Activated CD8-positive, alpha-beta memory T cell treated with anti-CD3 and anti-CD28 coated beads for 1 hour (primary cell): ENCODE data around the gene GFRAL.
"Not testable (repeated sequence)": the region's sequence is repeated elsewhere in the genome, so short reads cannot be mapped to it uniquely, and the experiment has no call there.

Experiments used
- DNase-seq, 2 donors: peaks; one replicate each; pipeline ENCODE4 v3.0.0-alpha.2; 2020; ENCODE audit warnings: low read depth in 1 of 2; ENCODE audit errors: extremely low read depth in 1 of 2

GFRAL gene

DNA sequence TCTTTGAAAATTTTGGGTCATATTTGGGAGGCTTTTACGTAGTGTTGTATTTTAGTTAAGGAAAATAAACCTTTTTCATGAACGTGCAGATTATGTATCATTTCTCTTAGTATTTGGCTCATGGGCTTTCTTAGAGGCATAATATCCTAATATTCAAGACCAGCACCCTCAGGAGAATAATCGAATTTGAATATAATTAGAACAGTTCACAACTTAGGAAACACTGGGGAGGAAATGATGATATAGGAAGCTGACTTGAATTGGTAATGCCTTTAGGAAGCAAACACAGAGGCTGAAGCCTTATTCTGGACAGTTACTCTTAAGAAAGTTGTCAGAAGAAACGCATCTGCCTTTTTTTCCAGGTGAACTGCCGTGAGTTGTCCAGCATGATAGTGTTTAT lies at the start of gene GFRAL:
Gene GFRAL (plus strand): TSS at position 301 of the 400 bp plus-strand sequence. CDS start 86 bp downstream, at position 387.
- DNase-seq = no peak

DNA sequence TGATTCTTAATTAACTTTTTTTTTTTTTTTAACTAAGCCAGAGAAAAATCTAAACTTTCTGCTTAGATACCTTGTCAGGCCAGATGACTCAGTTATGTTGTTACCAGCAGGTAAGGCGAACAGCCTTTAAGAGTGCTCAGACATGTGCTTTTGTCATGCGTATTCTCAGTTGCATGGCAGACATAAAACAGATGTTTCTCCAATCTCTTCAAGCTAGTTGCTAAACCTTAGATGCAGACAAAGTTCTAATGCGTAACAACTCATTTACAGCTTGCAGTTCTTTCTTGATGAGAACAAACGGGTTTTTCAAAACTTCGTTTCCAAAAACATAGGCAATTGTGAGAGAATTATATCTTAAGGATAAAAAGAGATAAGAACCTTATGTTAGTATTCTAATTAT lies 49.6 kb upstream of the GFRAL start:
- no peak for DNase-seq

GRCh38 chr6:55281215-55281614 lies 46.1 kb upstream of the GFRAL start:
- DNase-seq = no peak

GRCh38 chr6:55282115-55282514 lies 45.2 kb upstream of the GFRAL start:
- no peak for DNase-seq

DNA sequence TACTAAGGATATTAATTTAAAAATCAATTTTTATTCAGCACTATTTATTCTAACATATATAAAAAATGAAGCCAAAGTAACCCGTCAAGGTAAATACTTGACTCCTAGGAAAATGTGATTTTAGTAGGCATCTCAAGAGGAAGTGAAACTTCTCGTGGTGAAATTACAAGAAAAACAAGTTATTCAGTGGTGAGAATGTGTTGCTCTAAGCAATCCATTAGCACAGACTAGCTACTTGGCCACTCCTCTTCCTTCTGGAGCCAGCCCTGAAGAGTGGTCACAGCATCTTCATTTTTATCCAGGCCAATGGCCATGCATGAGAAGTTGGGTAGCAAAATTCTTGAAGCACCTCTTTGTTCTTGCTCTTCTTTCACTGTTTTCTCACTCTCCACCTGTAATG lies 40.4 kb upstream of the GFRAL start:
- no peak for DNase-seq

GRCh38 chr6:55290736-55291135 lies 36.5 kb upstream of the GFRAL start:
- no peak for DNase-seq

DNA sequence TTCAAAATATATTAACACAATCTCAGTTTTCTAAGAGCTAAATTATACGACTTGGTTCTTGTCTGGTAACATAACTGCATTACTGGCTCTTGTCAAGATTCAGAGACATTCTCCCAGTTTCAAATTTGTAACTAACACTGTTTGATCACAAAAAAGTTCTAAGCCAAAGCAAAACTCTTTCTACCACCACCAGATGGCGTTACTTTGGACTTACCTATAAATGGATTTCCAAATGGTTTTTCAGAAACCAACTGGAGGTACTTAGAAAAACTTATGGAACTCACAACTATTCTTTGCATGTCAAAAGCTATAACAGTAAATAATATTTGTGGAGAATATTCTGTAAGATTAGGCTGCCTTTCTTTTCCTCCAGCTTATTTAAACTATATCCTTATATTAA lies 34.2 kb upstream of the GFRAL start:
- no peak for DNase-seq

DNA sequence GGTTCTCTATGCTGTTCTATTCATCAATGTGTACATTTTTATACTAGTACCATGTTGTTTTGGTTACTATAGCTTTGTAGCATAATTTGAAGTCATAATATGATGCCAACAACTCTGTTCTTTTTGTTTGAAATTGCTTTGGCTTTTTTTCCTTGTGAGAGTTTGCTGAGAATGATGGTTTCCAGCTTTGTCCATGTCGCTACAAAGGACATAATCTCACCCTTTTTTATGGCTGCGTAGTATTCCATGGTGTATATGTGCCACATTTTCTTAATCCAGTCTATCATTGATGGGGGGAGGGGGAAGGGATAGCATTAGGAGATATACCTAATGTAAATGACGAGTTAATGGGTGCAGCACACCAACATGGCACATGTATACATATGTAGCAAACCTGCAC lies 30.1 kb upstream of the GFRAL start:
- DNase-seq = not testable (repeated sequence)

DNA sequence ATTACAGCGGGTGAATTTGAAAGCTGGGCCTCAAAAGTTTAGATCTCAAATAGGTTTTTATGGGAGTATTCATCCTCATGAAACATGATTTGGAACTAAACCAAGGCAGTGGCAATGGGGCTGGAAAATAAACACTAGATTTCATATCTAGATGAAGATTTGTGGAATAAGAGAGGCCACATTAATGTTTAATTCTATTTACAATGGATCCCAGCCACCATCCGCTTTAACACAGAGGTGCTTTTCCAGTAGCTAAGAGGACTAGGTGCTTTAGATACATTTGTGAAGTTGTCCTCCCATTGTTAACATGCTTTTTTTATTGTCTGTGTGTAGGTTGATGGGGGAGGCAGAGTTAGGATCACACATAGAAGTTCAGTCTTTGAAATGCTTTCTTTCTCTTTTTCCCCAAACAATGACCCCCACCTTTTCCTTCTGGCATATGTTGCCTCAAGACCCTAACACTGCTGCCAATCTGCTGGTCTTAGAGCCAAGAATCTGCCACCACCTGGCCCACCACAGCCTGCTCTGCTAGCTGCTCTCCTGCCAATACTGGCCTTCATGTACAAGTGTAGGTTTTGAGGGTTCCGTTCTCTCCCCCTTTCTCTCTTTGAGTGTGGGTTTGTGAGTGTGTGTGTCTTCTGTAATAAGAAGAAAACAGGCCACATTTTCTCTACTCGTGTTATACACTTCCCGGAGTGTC lies 27.8 kb upstream of the GFRAL start:
- no peak for DNase-seq

DNA sequence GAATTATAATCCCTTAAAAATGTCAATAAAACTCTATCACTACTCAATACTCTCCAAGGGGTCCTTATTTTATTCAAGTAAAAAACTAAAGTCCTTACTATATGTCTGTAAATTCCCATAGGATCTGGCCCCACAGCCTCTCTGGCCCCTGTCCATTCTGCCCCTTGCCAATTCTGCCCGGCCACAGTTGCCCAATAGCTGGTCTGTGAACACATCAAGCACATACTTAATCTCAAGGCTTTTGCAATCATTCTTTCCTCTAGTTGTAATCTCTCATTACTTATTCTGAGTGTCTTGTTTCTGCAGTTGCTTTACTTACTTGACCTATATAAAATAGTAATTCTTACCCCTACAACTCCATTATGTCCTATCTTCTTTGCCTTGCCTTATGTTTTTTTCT lies 22.5 kb upstream of the GFRAL start:
- DNase-seq = no peak

GRCh38 chr6:55319961-55320695 lies 7.1 kb upstream of the GFRAL start:
- no peak for DNase-seq

DNA sequence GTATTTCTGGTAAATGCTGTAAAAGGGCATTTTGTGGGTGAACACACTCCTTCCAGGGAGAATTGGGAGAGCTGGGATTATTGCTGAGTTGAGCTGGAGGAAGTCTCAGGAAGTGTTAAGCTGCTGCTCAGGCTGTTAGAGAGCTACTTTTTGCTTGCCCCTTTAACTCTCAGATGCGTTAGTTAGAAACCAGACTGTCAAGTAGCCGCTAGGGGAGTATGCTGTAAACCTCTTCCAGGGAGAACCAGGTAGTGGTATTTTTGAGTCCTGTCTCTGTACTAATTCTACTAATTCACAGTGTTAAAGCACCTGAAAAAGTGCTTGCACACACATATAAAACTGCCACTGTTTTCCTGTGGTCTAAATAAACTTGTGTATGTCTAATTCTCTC lies 6.6 kb upstream of the GFRAL start:
- DNase-seq = no peak

- DNase-seq = no peak
These were observed 49.9 kb downstream of the GFRAL start for GRCh38 chr6:55377150-55377549.

GRCh38 chr6:55379471-55379870 lies 52.2 kb downstream of the GFRAL start:
- no peak for DNase-seq

- DNase-seq = no peak
These were observed 52.6 kb downstream of the GFRAL start for GRCh38 chr6:55379895-55380294.

- DNase-seq = no peak
These were observed 60.9 kb downstream of the GFRAL start for GRCh38 chr6:55388211-55388610.

GRCh38 chr6:55395871-55396270 lies 68.6 kb downstream of the GFRAL start:
- DNase-seq = no peak

DNA sequence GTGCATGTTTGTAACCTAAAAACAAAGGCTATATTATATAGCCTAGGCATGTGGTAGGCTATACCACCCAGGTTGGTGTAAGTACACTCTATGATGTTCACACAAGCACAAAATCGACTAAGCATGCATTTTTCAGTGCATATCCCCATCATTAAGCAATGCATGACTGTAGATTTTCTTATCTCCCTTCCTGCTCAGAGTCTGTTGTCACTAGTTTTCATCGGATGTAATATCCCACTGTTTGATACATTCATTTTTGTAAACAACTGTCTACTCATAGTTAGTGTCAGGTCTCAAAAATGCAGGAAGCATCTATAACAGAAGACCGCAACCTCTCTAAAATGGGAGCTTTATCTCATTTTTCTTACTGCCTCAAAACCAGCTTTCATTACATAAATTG lies 70.7 kb downstream of the GFRAL start:
- DNase-seq = no peak

DNA sequence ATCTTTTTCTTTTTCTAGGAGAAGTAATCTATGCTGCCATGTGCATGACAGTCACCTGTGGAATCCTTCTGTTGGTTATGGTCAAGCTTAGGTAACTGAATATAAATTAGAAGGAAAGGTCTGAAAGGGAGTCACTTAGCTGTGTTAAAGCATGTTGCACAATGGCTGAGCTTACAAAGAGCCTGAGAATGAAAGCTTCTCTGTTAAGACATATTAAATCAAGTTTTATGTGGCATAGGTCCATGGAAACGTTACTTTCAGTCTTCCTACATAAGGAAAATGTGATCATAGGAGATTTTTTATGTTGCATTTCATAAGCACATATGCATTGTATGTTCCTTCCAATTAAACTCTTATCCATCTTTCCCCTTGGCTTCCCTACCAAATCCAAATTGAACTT lies 72.1 kb downstream of the GFRAL start:
- DNase-seq = no peak

GRCh38 chr6:55405474-55406235 lies 78.4 kb downstream of the GFRAL start:
- no peak for DNase-seq

DNA sequence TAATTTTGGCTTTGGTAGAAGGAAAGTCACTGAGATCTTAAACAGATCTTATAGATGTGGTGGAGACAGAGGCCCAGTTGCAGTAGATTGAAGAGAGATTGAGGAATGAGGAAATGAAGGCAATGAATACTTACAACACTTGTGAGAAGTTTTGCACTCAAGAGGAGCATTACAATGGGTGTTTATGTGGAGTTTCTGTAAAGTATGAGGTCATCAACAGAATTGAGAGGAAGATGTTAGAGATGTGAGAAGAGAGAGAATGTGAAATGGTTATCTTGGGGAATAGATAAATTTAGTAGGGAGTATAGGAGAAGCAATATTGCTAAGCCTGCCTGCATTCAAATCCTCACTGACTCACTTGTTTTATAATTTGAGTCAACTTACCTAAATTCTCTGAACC lies 83.4 kb downstream of the GFRAL start:
- DNase-seq = no peak

GRCh38 chr6:55423933-55424332 lies 96.7 kb downstream of the GFRAL start:
- DNase-seq = no peak
